Body of pancreas (tissue), 4 donors: ENCODE measurements around the gene ITGA2.

ENCODE experiments used
- POLR2A ChIP-seq, 3 donors: fragments of 450-650 bp; IDR thresholded peaks; one replicate each; pipeline ENCODE4 v1.6.1; 2016; ENCODE audit warnings: antibody characterized with exemption in 3 of 3, mild to moderate bottlenecking in 2 of 3
- TF ChIP-seq, protein P1 (sequence below), 7 experiments: fragments of 450-650 bp in 4 of 7; fragments of 200-600 bp in 3 of 7; sonication (generic) in 3 of 7; IDR thresholded peaks; one replicate each; pipeline ENCODE4 v1.5.1; 2016 to 2019; ENCODE audit warnings: antibody characterized with exemption in 7 of 7

DNA sequence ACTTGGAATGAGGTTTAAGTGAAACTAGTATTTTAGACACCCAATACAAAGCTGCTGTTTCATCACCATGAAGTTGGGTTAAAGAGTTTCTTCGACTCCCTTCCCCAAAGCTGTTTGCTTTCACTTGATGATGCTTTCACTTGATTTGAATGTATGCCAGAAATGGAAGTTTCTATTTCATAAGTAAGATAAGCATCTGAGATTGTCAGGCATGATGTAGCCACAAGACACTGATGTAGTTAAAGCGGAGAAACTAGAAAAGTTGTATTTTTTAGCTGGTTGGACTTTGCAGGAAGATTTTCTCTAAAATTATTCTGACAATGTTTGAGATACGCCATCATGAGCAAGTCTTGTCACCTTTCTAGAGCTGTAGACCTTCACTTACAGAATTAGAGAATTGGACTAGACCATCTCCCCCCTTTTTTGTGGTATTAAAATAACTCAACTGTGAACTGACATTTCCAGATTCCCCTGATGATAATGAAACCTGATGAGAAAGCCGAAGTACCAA, 100.4 kb downstream of the ITGA2 start:
- TF ChIP-seq, protein P1, sequence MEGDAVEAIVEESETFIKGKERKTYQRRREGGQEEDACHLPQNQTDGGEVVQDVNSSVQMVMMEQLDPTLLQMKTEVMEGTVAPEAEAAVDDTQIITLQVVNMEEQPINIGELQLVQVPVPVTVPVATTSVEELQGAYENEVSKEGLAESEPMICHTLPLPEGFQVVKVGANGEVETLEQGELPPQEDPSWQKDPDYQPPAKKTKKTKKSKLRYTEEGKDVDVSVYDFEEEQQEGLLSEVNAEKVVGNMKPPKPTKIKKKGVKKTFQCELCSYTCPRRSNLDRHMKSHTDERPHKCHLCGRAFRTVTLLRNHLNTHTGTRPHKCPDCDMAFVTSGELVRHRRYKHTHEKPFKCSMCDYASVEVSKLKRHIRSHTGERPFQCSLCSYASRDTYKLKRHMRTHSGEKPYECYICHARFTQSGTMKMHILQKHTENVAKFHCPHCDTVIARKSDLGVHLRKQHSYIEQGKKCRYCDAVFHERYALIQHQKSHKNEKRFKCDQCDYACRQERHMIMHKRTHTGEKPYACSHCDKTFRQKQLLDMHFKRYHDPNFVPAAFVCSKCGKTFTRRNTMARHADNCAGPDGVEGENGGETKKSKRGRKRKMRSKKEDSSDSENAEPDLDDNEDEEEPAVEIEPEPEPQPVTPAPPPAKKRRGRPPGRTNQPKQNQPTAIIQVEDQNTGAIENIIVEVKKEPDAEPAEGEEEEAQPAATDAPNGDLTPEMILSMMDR (IDR thresholded peaks at IDR 0.05) = no peak
- TF ChIP-seq POLR2A (IDR thresholded peaks at IDR 0.05) = no peak
